ENCODE results near the gene FOXQ1.

DNA sequence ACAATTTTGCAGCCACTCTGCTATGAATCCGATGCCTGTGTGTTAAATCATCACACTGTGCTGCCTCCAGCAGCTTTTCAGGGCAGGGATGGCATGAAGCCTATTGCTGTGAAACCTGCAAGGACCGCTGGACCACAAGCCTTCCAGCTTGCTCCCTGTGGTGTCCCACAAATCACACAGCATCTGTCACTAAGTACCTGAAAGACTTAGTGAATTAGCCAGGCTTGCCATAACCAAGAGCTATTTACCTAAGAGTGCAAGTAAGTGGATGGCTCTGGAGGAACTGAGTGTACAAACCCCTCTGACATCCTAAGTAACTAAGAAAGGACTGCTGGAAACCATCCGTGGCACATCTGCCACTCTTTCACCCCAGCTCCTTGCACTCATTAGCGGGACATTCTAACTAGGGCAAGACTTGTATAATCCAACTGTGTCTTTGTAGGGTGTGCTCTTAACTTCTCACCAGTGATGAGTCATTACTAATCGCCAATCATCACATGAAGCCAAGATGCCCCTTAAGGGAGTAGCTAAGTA, 34.7 kb downstream of the FOXQ1 start:
- TF ChIP-seq, protein P1, sequence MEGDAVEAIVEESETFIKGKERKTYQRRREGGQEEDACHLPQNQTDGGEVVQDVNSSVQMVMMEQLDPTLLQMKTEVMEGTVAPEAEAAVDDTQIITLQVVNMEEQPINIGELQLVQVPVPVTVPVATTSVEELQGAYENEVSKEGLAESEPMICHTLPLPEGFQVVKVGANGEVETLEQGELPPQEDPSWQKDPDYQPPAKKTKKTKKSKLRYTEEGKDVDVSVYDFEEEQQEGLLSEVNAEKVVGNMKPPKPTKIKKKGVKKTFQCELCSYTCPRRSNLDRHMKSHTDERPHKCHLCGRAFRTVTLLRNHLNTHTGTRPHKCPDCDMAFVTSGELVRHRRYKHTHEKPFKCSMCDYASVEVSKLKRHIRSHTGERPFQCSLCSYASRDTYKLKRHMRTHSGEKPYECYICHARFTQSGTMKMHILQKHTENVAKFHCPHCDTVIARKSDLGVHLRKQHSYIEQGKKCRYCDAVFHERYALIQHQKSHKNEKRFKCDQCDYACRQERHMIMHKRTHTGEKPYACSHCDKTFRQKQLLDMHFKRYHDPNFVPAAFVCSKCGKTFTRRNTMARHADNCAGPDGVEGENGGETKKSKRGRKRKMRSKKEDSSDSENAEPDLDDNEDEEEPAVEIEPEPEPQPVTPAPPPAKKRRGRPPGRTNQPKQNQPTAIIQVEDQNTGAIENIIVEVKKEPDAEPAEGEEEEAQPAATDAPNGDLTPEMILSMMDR (IDR thresholded peaks at IDR 0.05; ENCODE audit: borderline replicate concordance, extremely low read depth, low read length, poor library complexity, severe bottlenecking) = no peak
- no peak for TF ChIP-seq EZH2 (IDR thresholded peaks at IDR 0.05; ENCODE audit: borderline replicate concordance, low read depth, low read length, severe bottlenecking)

All from DND-41 (cell line).